Activated CD4-positive, alpha-beta T cell treated with anti-CD3 and anti-CD28 coated beads, Interleukin-2, Interleukin-6, amounts not matched to agents 100 ng/mL and 50 ng/mL, durations not matched to agents 16 hours and 8 hours (primary cell): ENCODE measurements around the gene DUSP2.

Source experiments
- DNase-seq: peaks from one replicate; pipeline ENCODE4 v3.0.0-alpha.2; 2020

The DUSP2 gene

GRCh38 chr2:96113367-96113677 is 31.9 kb downstream of the DUSP2 start:
- peak; percentile 25 for DNase-seq

- no peak for DNase-seq
Observed at GRCh38 chr2:96112501-96113366, 32.5 kb downstream of the DUSP2 start.

GRCh38 chr2:96111823-96112500 is 33.3 kb downstream of the DUSP2 start:
- DNase-seq, result no peak

GRCh38 chr2:96111257-96111640 is 34.0 kb downstream of the DUSP2 start:
- DNase-seq, result no peak

GRCh38 chr2:96110621-96111256 is 34.5 kb downstream of the DUSP2 start:
- DNase-seq, result no peak

GRCh38 chr2:96109931-96110511 is 35.2 kb downstream of the DUSP2 start:
- no peak for DNase-seq

- no peak for DNase-seq
Observed at GRCh38 chr2:96109361-96109680, 35.9 kb downstream of the DUSP2 start.

- DNase-seq, result no peak
Observed at GRCh38 chr2:96108541-96109360, 36.5 kb downstream of the DUSP2 start.

- no peak for DNase-seq
Observed at GRCh38 chr2:96108151-96108540, 37.1 kb downstream of the DUSP2 start.

- DNase-seq, result no peak
Observed at GRCh38 chr2:96107708-96108065, 37.6 kb downstream of the DUSP2 start.

- no peak for DNase-seq
Observed at GRCh38 chr2:96106991-96107707, 38.1 kb downstream of the DUSP2 start.

GRCh38 chr2:96105994-96106715 is 39.1 kb downstream of the DUSP2 start:
- DNase-seq, result no peak

- no peak for DNase-seq
Observed at GRCh38 chr2:96105152-96105915, 39.9 kb downstream of the DUSP2 start.

- DNase-seq, result no peak
Observed at GRCh38 chr2:96104487-96104861, 40.8 kb downstream of the DUSP2 start.

- no peak for DNase-seq
Observed at GRCh38 chr2:96103761-96104486, 41.3 kb downstream of the DUSP2 start.

GRCh38 chr2:96103187-96103601 is 42.0 kb downstream of the DUSP2 start:
- no peak for DNase-seq

GRCh38 chr2:96102596-96103186 is 42.5 kb downstream of the DUSP2 start:
- DNase-seq, result no peak

- DNase-seq, result no peak
Observed at GRCh38 chr2:96100893-96101304, 44.3 kb downstream of the DUSP2 start.
